SK-N-MC (cell line): ENCODE results near the gene IGFBP3.

Experiments used
- EZH2 ChIP-seq: fragments of 200-600 bp; sonication (generic); IDR thresholded peaks from one replicate; pipeline ENCODE4 v1.6.1; 2017; ENCODE audit warnings: antibody characterized with exemption
- FOXP2 ChIP-seq: optimal IDR thresholded peaks from 2 replicates; pipeline ENCODE3; 2011; ENCODE audit warnings: mild to moderate bottlenecking, moderate library complexity; ENCODE audit not compliant: insufficient read depth; ENCODE audit errors: extremely low read length, control extremely low read depth
- POLR2AphosphoS5 ChIP-seq: IDR thresholded peaks from 2 replicates; pipeline ENCODE4 v1.6.1; 2012; ENCODE audit warnings: mild to moderate bottlenecking, low read depth, low read length, borderline replicate concordance

GRCh38 chr7:45885264-45885882 lies 35.7 kb downstream of the IGFBP3 start:
- TF ChIP-seq EZH2 (no peak), POLR2AphosphoS5 (no peak), FOXP2 (no peak)
